ENCODE data around the gene MOV10L1.
"Not testable (repeated sequence)": the region's sequence is repeated elsewhere in the genome, so short reads cannot be mapped to it uniquely, and the experiment has no call there.

Gene MOV10L1

GRCh38 chr22:50078246-50078645, 11.6 kb upstream of the MOV10L1 start:
- no peak for DNase-seq (ENCODE audit: low read depth, low spot score)

GRCh38 chr22:50078761-50079160, 11.0 kb upstream of the MOV10L1 start:
- no peak for DNase-seq (ENCODE audit: low read depth, low spot score)

- DNase-seq (ENCODE audit: low read depth, low spot score) = no peak
Measured at GRCh38 chr22:50080077-50080465, 9.7 kb upstream of the MOV10L1 start.

GRCh38 chr22:50081426-50082196, 8.2 kb upstream of the MOV10L1 start:
- DNase-seq (ENCODE audit: low read depth, low spot score) = no peak

- DNase-seq (ENCODE audit: low read depth, low spot score) = no peak
Measured at GRCh38 chr22:50082197-50082715, 7.5 kb upstream of the MOV10L1 start.

- DNase-seq (ENCODE audit: low read depth, low spot score) = peak; percentile 51
Measured at GRCh38 chr22:50082961-50083461, 6.8 kb upstream of the MOV10L1 start.

GRCh38 chr22:50083462-50084079, 6.2 kb upstream of the MOV10L1 start:
- DNase-seq (ENCODE audit: low read depth, low spot score) = peak; percentile 34

- DNase-seq (ENCODE audit: low read depth, low spot score) = no peak
Measured at GRCh38 chr22:50084080-50084477, 5.7 kb upstream of the MOV10L1 start.

GRCh38 chr22:50084614-50085021, 5.2 kb upstream of the MOV10L1 start:
- no peak for DNase-seq (ENCODE audit: low read depth, low spot score)

GRCh38 chr22:50085211-50085972, 4.4 kb upstream of the MOV10L1 start, which contains the start of gene MLC1:
Gene MLC1, minus strand, starts transcription at chr22:50085426. Its CDS starts 524 bp downstream, at chr22:50084902.
- no peak for DNase-seq (ENCODE audit: low read depth, low spot score)

GRCh38 chr22:50086526-50086925, 3.3 kb upstream of the MOV10L1 start:
- no peak for DNase-seq (ENCODE audit: low read depth, low spot score)

GRCh38 chr22:50086975-50087374, 2.8 kb upstream of the MOV10L1 start:
- DNase-seq (ENCODE audit: low read depth, low spot score) = not testable (repeated sequence)

- no peak for DNase-seq (ENCODE audit: low read depth, low spot score)
Measured at GRCh38 chr22:50087646-50088045, 2.2 kb upstream of the MOV10L1 start.

GRCh38 chr22:50088096-50088495, 1.7 kb upstream of the MOV10L1 start:
- DNase-seq (ENCODE audit: low read depth, low spot score) = no peak

GRCh38 chr22:50089231-50089630, 575 bp upstream of the MOV10L1 start:
- no peak for DNase-seq (ENCODE audit: low read depth, low spot score)

GRCh38 chr22:50090412-50090714, 557 bp downstream of the MOV10L1 start:
- no peak for DNase-seq (ENCODE audit: low read depth, low spot score)

- DNase-seq (ENCODE audit: low read depth, low spot score) = no peak
Measured at GRCh38 chr22:50091092-50091768, 1.4 kb downstream of the MOV10L1 start.

- DNase-seq (ENCODE audit: low read depth, low spot score) = no peak
Measured at GRCh38 chr22:50092342-50092741, 2.5 kb downstream of the MOV10L1 start.

GRCh38 chr22:50098052-50098451, 8.2 kb downstream of the MOV10L1 start:
- no peak for DNase-seq (ENCODE audit: low read depth, low spot score)

- DNase-seq (ENCODE audit: low read depth, low spot score) = no peak
Measured at GRCh38 chr22:50101870-50102565, 12.2 kb downstream of the MOV10L1 start.

GRCh38 chr22:50102946-50103345, 13.1 kb downstream of the MOV10L1 start:
- peak; percentile 28 for DNase-seq (ENCODE audit: low read depth, low spot score)

Measured in ELF-1 (cell line).